Effector memory CD4-positive, alpha-beta T cell (primary cell): ENCODE results near the gene LRMDA.

ENCODE experiments used
- DNase-seq, 3 donors: peaks; one replicate each; pipeline ENCODE4 v3.0.0-alpha.2; 2020
- H3K27ac ChIP-seq: 2 replicates; pipeline ENCODE4 v1.7.0; 2013; ENCODE audit warnings: mild to moderate bottlenecking, low read length, moderate library complexity; ENCODE audit not compliant: insufficient read depth, poor library complexity, severe bottlenecking
- H3K27me3 ChIP-seq: replicated peaks from 2 replicates; pipeline ENCODE4 v1.7.0; 2013; ENCODE audit warnings: mild to moderate bottlenecking, low read length; ENCODE audit not compliant: insufficient read depth, control insufficient read depth, poor library complexity, severe bottlenecking
- H3K36me3 ChIP-seq: 2 replicates; pipeline ENCODE4 v1.7.0; 2013; ENCODE audit warnings: mild to moderate bottlenecking, low read length, moderate library complexity; ENCODE audit not compliant: control insufficient read depth, insufficient read depth
- H3K4me1 ChIP-seq: 2 replicates; pipeline ENCODE4 v1.7.0; 2013; ENCODE audit warnings: low read length, mild to moderate bottlenecking; ENCODE audit not compliant: control insufficient read depth, insufficient read depth, poor library complexity, severe bottlenecking
- H3K4me3 ChIP-seq: 2 replicates; pipeline ENCODE4 v1.7.0; 2013; ENCODE audit warnings: low read length, low read depth, mild to moderate bottlenecking; ENCODE audit not compliant: insufficient read depth, poor library complexity, severe bottlenecking
- H3K9me3 ChIP-seq: 2 replicates; pipeline ENCODE4 v1.7.0; 2013; ENCODE audit warnings: mild to moderate bottlenecking, low read length, moderate library complexity; ENCODE audit not compliant: control insufficient read depth

LRMDA gene

DNA sequence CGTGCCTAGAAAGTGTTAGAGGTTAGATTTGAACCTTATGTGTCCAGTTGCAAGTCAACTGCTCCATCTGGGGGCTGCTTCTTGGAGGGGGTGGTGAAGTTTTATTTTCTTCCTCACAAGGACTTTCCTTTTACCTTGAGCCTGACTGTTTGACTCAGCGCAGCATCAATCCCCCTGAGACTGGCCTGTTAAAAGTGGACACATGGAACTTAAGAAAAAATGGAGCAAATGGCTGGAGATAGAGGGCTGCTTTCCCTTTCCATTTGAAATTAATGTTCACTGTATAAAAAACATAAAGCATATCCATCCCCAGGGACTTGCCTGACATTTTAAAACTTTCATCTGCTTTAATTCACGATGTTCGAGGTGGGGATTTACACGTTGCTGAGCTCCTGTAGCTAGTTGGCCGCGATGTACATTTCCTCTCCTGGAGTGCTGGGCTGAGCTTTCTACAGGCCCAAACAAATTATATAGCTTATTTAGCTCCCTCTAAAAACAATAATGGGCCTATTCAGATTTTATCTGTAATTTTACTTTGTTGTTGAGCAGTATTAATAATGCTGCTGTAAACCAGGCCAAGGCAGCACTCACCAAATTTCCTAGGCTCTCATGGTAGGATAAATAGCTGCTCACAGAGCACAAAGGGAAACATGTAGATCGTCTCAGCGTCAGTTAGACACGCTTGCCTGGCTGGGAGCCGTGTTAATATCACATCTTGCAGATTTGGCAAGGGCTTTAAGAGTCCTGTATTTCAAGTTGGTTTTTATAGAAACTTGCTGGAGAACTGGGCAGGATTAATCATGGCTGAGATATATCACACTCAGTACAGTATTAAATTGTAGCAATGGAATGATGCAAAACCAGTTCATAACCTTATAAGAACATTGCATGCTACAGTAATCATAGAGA, 251.5 kb downstream of the LRMDA start:
- H3K4me3 ChIP-seq: no peak overlapping the region
- H3K27me3 ChIP-seq: peaks cover 3% of the 10 kb centered on the region
- no peaks in the 10 kb centered on the region for H3K4me1 ChIP-seq
- no peaks in the 10 kb centered on the region for H3K9me3 ChIP-seq
- DNase-seq: no peak
- no peak overlapping the region for H3K27ac ChIP-seq
- H3K36me3 ChIP-seq: no peaks in the 10 kb centered on the region

DNA sequence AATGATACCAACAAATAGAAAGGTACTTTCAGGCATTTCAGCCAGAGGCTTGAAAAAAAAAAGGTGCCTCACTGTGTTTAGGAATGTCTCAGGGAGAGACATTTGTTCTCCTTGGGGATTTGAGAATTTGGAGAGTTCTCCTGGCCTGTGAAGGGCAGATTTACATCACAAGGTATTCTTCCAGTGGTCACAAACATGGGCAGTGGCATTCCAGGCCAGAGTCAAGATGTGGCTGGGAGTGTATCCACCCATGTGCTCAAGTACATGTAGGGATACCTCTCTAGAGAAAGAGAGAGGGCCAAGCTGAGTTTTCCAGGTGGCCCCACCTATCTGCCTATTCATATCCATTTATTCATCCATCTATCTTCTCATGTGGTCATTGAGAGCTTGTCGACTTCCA, 253.8 kb downstream of the LRMDA start:
- H3K27me3 ChIP-seq: no peaks in the 10 kb centered on the region
- H3K36me3 ChIP-seq: no peaks in the 10 kb centered on the region
- no peak for DNase-seq
- H3K4me3 ChIP-seq: no peak overlapping the region
- no peak overlapping the region for H3K27ac ChIP-seq
- no peaks in the 10 kb centered on the region for H3K4me1 ChIP-seq
- no peaks in the 10 kb centered on the region for H3K9me3 ChIP-seq

DNA sequence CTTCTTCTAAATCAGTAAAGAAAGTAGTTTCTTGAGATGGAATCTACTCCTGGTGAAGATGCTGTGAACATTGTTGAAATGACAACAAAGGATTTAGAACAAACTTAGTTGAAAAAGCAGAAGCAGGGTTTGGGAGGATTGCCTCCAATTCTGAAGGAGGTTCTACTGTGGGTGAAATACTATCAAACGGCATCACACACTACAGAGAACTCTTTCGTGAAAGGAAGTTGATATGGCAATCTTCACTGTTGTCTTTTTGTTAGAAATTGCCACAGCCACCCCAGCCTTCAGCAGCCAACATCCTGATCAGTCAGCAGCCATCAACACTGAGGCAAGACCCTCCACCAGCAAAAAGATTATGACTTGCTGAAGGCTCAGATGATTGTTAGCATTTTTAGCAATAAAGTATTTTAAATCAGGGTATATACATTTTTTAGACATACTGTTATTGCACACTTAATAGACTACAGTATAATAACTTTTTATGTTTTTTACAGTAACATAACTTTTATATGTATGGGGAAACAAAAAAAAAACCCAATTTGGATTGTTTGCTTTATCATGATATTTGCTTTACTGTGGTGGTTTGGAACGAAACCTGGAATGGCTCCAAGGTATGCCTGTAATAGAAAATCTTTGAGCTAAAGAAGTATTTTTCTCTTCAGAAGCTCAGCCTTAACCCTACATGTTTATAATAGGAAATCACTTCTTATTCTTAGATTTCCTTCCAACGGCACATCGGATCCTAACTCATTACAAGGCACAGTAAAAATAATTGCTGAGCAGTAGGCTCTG, 257.3 kb downstream of the LRMDA start:
- H3K9me3 ChIP-seq: no peaks in the 10 kb centered on the region
- no peaks in the 10 kb centered on the region for H3K27me3 ChIP-seq
- H3K4me3 ChIP-seq: no peak overlapping the region
- no peaks in the 10 kb centered on the region for H3K36me3 ChIP-seq
- H3K27ac ChIP-seq: no peak overlapping the region
- no peaks in the 10 kb centered on the region for H3K4me1 ChIP-seq
- DNase-seq: no peak

DNA sequence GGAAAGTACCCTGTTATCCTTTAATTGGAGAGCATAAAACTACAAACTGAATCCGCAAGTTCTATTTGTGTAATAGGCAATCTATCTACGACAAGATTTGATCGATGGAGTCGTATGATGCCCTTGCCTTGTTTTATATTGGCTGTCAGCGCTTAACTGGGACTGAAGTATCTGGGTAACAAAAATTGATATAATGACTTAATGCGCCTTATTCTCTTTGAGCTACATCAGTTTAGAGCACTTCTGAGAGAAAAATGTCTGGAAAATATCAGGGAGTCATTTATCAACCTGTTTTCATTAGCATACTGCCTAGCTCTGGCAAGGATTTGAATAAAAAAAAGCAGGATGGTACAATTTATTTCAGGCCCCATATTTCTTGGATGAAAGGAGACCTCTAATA, 262.1 kb downstream of the LRMDA start:
- no peaks in the 10 kb centered on the region for H3K36me3 ChIP-seq
- DNase-seq: no peak
- no peaks in the 10 kb centered on the region for H3K9me3 ChIP-seq
- H3K4me3 ChIP-seq: no peak overlapping the region
- H3K27ac ChIP-seq: no peak overlapping the region
- H3K27me3 ChIP-seq: no peaks in the 10 kb centered on the region
- no peaks in the 10 kb centered on the region for H3K4me1 ChIP-seq

DNA sequence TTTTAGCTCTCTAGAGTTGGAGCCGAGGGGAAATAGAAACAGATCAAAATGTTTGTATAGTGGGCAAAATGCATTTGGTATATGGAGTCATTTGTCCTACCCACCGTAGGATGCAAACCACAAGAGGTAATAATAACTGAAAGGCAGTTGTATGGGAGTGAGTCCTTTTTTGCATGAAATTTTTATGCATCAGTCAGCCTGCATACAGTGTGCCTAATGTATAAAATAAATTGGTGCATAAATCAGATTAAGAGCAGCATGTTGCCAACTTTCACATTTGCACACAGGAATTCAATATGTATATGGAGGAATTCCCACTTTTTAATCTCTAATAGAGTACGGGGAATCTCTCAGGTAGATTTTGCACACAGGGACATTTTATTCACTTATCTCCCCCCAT, 262.8 kb downstream of the LRMDA start:
- Histone ChIP-seq H3K9me3 (no peaks in the 10 kb centered on the region), H3K27ac (no peak overlapping the region), H3K27me3 (no peaks in the 10 kb centered on the region), H3K4me3 (no peak overlapping the region), H3K4me1 (no peaks in the 10 kb centered on the region), H3K36me3 (no peaks in the 10 kb centered on the region)
- DNase-seq: no peak

- Histone ChIP-seq H3K27ac (no peak overlapping the region), H3K4me1 (no peaks in the 10 kb centered on the region), H3K4me3 (no peak overlapping the region), H3K36me3 (no peaks in the 10 kb centered on the region), H3K27me3 (peaks cover 2% of the 10 kb centered on the region), H3K9me3 (no peaks in the 10 kb centered on the region)
- no peak for DNase-seq
These were observed 263.4 kb downstream of the LRMDA start for GRCh38 chr10:75694790-75695189.

- Histone ChIP-seq H3K4me1 (no peaks in the 10 kb centered on the region), H3K4me3 (no peak overlapping the region), H3K36me3 (no peaks in the 10 kb centered on the region), H3K27ac (no peak overlapping the region), H3K27me3 (peaks cover 3% of the 10 kb centered on the region), H3K9me3 (no peaks in the 10 kb centered on the region)
- no peak for DNase-seq
These were observed 264.6 kb downstream of the LRMDA start for GRCh38 chr10:75695994-75696393.

- H3K27me3 ChIP-seq: peaks cover 3% of the 10 kb centered on the region
- H3K9me3 ChIP-seq: no peaks in the 10 kb centered on the region
- no peaks in the 10 kb centered on the region for H3K4me1 ChIP-seq
- no peaks in the 10 kb centered on the region for H3K36me3 ChIP-seq
- no peak for DNase-seq
- no peak overlapping the region for H3K4me3 ChIP-seq
- H3K27ac ChIP-seq: no peak overlapping the region
These were observed 265.1 kb downstream of the LRMDA start for GRCh38 chr10:75696536-75696935.

GRCh38 chr10:75703191-75703854, 271.9 kb downstream of the LRMDA start:
- no peak overlapping the region for H3K4me3 ChIP-seq
- no peaks in the 10 kb centered on the region for H3K4me1 ChIP-seq
- no peaks in the 10 kb centered on the region for H3K9me3 ChIP-seq
- H3K27ac ChIP-seq: no peak overlapping the region
- peaks cover 3% of the 10 kb centered on the region for H3K27me3 ChIP-seq
- no peak for DNase-seq
- no peaks in the 10 kb centered on the region for H3K36me3 ChIP-seq

DNA sequence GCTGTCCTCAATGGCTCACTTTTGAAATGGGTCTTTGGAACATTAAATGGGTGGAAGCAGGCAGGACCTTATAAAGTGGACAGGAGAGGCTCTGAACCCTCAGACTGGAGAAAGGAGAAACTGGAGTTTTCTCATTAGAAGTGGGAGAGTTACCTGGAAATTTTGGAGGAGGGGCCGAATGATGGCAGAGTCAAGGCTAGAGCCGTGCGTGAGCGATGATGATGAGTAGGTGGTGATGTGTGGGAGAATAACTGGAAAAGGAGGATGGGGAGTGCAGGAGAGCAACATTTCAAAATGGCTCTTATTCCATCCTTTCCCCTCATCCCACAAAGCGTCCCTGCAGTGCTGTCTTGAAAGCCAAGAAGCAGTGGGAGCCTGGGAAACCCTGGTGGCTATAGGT, 274.0 kb downstream of the LRMDA start:
- H3K27ac ChIP-seq: no peak overlapping the region
- no peaks in the 10 kb centered on the region for H3K36me3 ChIP-seq
- H3K4me3 ChIP-seq: no peak overlapping the region
- no peaks in the 10 kb centered on the region for H3K27me3 ChIP-seq
- no peaks in the 10 kb centered on the region for H3K4me1 ChIP-seq
- no peaks in the 10 kb centered on the region for H3K9me3 ChIP-seq
- no peak for DNase-seq
